ENCODE results near the gene AK4.
"Not testable (repeated sequence)": the region's sequence is repeated elsewhere in the genome, so short reads cannot be mapped to it uniquely, and the experiment has no call there.

AK4 gene

GRCh38 chr1:65150583-65151263 is 2.7 kb downstream of the AK4 start:
- DNase-seq (ENCODE audit: low read depth in 2 of 2, low spot score in 1 of 2): no peak

GRCh38 chr1:65151641-65152040 is 3.6 kb downstream of the AK4 start:
- no peak for DNase-seq (ENCODE audit: low read depth in 2 of 2, low spot score in 1 of 2)

- DNase-seq (ENCODE audit: low read depth in 2 of 2, low spot score in 1 of 2): no peak
Measured at GRCh38 chr1:65153635-65154034, 5.6 kb downstream of the AK4 start.

GRCh38 chr1:65156910-65157545 is 9.0 kb downstream of the AK4 start:
- no peak for DNase-seq (ENCODE audit: low read depth in 2 of 2, low spot score in 1 of 2)

- DNase-seq (ENCODE audit: low read depth in 2 of 2, low spot score in 1 of 2): no peak
Measured at GRCh38 chr1:65157546-65157941, 9.5 kb downstream of the AK4 start.

- not testable (repeated sequence) for DNase-seq (ENCODE audit: low read depth in 2 of 2, low spot score in 1 of 2)
Measured at GRCh38 chr1:65159291-65159688, 11.3 kb downstream of the AK4 start.

- DNase-seq (ENCODE audit: low read depth in 2 of 2, low spot score in 1 of 2): no peak
Measured at GRCh38 chr1:65159801-65160523, 12.0 kb downstream of the AK4 start.

GRCh38 chr1:65163201-65163805 is 15.3 kb downstream of the AK4 start:
- no peak for DNase-seq (ENCODE audit: low read depth in 2 of 2, low spot score in 1 of 2)

GRCh38 chr1:65164101-65164500 is 16.1 kb downstream of the AK4 start:
- not testable (repeated sequence) for DNase-seq (ENCODE audit: low read depth in 2 of 2, low spot score in 1 of 2)

- no peak for DNase-seq (ENCODE audit: low read depth in 2 of 2, low spot score in 1 of 2)
Measured at GRCh38 chr1:65164633-65165032, 16.6 kb downstream of the AK4 start.

- DNase-seq (ENCODE audit: low read depth in 2 of 2, low spot score in 1 of 2): no peak
Measured at GRCh38 chr1:65165269-65165993, 17.4 kb downstream of the AK4 start.

GRCh38 chr1:65166572-65167305 is 18.7 kb downstream of the AK4 start:
- no peak for DNase-seq (ENCODE audit: low read depth in 2 of 2, low spot score in 1 of 2)

- DNase-seq (ENCODE audit: low read depth in 2 of 2, low spot score in 1 of 2): no peak
Measured at GRCh38 chr1:65167586-65168242, 19.7 kb downstream of the AK4 start.

GRCh38 chr1:65168867-65169266 is 20.9 kb downstream of the AK4 start:
- DNase-seq (ENCODE audit: low read depth in 2 of 2, low spot score in 1 of 2): no peak

GRCh38 chr1:65170511-65171142 is 22.6 kb downstream of the AK4 start:
- no peak for DNase-seq (ENCODE audit: low read depth in 2 of 2, low spot score in 1 of 2)

GRCh38 chr1:65172936-65173690 is 25.1 kb downstream of the AK4 start:
- no peak for DNase-seq (ENCODE audit: low read depth in 2 of 2, low spot score in 1 of 2)

GRCh38 chr1:65174585-65174984 is 26.6 kb downstream of the AK4 start:
- no peak for DNase-seq (ENCODE audit: low read depth in 2 of 2, low spot score in 1 of 2)

GRCh38 chr1:65175171-65176055 is 27.4 kb downstream of the AK4 start:
- DNase-seq (ENCODE audit: low read depth in 2 of 2, low spot score in 1 of 2): no peak

All from stimulated activated CD8-positive, alpha-beta memory T cell treated with anti-CD3 and anti-CD28 coated beads, Interleukin-4, amount 100 ng/mL, for 1 hour (primary cell).